GM18499 (cell line): ENCODE measurements around the gene JAGN1.
"Not testable (repeated sequence)": the region's sequence is repeated elsewhere in the genome, so short reads cannot be mapped to it uniquely, and the experiment has no call there.

Experiments used
- ATAC-seq: cut with Tn5 transposase; IDR thresholded peaks from one replicate; pipeline ENCODE4 v1.9.1; 2021; ENCODE audit warnings: moderate number of reproducible peaks; ENCODE audit not compliant: insufficient read depth, unreplicated experiment

The JAGN1 gene

DNA sequence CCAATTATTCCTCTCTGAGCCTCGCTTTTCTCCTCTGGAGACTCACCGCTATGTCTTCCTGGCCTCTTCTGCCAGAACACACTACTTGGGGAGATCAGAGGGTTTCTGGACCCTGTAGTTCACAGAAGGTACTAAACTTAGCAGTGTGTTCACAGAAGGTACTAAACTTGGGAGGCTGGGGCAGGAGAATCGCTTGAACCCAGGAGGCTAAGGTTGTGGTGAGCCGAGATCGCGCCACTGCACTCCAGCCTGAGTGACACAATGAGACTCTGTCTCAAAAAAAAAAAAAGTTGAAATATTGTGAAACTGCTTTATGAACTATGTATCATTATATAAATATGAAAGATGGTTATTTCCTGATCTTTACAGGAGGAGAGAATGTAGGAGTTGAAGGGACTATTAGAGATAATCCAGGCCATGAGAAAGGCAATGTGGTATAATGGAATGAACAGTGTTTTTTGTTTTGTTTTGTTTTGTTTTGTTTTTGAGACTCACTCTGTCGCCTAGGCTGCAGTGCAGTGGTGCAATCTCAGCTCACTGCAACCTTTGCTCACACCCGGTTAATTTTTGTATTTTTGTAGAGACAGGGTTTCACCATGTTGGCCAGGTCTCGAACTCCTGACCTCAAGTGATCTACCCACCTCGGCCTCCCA is 6.5 kb downstream of the JAGN1 start:
- not testable (repeated sequence) for ATAC-seq

DNA sequence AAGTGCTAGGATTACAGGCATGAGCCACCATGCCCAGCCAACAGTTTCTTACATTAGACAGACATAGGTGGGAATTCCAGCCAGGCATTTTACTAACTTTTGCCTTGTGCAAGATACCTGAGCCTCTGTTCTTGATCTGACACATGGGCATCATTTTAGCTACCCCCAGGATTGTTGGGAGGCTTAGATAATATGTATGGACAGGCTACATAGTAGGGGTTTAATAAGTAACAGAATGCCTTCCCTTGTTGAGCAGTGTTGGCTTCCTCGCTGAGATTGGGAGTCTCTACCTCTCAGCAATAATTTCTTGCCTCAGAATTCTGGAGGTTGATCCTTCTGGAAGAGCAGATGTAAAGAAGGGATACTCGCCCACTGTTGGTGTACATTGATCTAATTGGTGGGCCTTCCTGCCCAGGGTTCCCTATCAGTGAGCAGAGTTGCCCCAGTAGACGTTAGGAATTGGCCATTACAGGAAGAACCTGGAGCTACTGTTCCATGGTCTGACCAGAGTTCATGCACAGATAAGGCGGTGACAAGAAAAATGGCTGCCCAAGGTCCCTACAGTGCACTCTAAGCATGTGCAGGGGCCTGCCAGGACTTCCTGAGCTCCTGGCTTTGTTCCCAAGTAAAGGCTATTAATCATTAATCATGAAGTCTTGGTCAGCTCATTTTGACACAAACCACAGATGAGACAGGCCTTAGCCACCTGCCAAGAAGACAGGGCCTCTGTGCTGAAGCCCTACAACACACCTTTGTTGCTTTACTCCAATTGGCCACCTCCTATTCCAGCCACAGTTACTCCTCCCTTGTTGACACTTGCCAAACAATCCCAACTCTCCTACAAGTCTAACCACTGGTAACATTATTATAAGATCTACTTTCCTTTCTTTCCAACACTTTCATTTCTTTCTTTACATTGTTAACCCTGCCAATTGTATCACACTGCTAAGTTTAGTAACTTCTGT is 7.3 kb downstream of the JAGN1 start:
- ATAC-seq = no peak

DNA sequence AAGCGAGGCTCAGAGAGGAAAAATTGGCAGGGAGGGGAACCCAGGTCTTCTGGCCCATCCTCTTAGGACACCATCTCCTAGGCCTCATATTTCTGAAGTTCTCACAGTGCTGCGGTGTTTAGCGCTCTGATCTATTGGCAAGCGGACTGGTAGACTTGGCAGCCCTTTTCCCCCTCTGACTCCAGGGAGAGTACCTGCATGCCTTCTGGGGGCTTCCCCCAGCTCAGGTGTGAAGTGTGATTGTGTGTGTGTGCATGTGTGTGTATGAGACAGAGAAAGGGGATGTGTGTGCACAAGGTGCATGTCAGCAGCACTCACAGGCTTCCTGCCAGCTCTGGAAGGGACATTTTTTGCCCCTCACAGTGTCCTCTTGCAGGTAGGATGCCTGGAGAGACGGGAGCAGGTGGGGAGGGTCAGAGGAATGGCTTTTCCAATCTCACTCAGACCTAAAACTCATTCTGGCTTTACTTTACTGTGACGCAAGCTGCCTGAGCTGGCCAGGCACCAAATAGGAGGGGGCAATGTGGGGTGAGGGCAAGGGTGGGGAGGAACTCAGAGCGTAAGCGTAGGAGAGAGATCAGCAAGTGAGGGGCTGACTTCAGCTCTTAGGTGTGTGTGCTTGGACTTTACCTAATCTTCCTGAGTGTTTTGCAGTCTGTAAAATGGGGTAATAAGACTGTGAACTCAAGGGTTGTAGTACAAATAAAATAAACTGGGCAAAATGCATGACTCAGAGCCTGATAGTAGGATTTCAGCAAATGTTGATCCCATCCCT is 8.2 kb downstream of the JAGN1 start:
- no peak for ATAC-seq

DNA sequence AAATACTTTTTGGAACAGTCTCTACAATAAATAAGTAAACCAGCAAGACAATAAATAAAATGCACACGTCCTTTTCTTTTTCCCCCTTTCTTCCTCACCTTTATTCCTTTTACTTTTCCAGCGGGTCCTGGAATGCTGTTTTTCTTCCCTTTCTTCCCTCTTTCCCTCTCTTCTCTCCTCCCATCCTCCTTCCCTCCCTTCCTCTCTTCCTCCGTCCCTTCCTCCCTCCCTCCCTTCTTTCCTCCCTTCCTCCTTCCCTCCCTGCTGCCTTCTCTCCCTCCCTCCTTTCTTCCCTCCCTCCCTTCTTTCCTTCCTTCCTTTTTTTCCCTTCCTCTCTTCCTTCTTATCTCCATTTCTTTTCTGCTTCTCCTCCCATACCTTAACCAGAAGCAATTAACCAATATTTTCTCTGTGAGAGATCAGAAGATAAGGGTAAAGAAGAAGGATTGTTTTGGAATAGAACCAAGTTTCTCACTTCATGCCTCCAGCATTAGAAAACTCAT is 8.9 kb downstream of the JAGN1 start:
- ATAC-seq = no peak

DNA sequence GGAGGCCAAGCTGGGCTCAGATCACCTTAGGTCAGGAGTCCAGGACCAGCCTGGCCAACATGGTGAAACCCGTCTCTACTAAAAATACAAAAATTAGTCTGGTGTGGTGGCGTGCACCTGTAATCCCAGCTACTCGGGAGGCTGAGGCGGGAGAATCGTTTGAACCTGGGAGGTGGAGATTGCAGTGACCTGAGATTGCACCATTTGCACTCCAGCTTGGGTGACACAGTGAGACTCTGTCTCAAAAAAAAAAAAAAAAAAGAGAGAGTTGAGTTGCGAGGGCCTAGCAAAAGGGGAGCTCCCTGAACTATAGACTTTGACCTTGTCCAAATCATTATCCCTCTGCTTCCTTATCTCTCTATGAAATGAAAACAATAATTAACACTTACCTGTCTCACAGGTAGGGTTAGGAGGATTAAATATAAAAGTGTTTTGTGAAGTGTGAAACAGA is 10.6 kb downstream of the JAGN1 start:
- not testable (repeated sequence) for ATAC-seq

DNA sequence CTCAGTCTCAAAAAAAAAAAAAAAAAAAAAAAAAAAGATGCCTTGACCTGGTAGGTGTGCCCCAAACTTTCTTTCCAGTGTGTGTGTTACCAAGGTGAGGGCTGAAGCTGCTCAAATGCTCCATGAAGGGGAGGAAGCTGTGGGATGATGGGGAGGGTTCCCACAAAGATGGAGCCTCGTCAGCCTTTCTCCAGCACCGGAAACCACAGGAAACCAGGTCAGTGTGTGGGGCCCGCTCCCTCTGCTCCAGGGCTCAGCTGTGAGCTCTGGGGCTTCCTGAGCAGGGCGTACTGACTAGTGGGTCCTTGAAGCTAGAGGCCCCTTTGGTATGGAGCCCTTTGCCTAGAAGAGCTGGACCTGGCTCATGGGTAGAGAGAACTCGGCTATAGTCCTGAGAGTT is 11.6 kb downstream of the JAGN1 start:
- no peak for ATAC-seq

DNA sequence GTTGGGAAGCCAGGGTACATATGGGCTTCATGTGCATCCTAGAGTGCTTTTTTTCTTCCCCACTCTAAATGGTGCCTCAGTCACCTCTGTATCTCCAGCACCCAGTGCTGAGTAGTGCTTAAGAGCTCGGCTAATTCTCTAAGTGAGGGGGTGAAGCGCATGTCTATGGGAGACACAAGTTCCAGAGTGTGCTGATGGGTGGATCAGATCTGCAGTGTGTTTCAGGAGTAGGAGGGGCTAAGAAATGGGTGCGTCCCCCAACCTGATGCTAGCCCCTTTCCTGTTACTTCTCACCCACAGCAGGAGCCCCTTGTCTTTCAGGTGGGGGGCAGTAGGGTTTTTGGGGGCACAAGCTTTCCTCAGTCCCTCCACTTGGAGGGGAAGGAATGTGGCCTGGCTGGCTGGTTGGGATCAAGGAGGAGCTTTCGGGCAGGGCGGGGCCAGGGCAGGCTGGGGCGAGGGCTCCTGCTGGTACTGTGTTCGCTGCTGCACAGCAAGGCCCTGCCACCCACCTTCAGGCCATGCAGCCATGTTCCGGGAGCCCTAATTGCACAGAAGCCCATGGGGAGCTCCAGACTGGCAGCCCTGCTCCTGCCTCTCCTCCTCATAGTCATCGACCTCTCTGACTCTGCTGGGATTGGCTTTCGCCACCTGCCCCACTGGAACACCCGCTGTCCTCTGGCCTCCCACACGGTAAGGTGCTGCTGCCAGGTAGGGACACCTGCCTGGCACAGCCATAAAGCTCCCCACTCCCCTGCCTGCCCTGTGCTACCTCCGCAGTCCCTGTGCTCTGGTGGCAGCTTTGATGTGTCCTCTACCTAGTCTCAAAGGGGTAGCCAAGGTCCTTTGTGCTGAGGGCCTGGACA is 12.2 kb downstream of the JAGN1 start, which contains the start of gene IL17RE:
TSS of gene IL17RE (plus strand) at position 477 of the 866 bp plus-strand sequence. CDS start at position 562, 85 bp downstream.
- ATAC-seq = no peak

DNA sequence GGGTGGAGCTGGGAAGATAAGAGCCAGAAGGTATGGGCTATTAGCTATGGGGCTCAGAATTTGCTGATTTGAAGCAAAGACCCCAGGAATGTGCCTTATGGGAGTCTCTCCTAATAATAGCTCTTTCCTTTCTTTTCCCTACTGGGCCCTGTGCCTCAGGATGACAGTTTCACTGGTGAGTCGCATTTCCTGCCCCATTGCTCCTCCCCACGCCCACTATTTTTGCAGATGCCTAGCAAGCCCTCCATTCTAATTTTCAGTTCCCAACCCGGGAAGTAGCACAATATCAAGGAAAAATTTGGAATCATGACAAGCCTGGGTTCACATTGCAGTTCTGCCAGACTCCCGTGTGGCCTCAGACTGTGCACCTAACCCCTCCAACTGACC is 12.8 kb downstream of the JAGN1 start:
- no peak for ATAC-seq

DNA sequence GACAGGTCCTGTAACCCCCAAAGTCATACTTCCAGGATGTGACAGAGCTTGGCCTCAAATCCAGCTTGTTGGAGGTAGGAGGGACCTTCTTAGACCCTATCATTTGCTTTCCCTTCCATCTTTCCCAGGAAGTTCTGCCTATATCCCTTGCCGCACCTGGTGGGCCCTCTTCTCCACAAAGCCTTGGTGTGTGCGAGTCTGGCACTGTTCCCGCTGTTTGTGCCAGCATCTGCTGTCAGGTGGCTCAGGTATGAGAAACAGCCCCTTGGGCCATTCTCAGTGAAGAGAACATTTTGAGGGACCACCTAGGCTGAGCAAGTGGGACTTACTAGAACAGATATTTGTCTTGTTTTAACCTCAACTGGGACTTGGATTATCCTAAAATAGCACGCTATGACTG is 13.5 kb downstream of the JAGN1 start:
- no peak for ATAC-seq

DNA sequence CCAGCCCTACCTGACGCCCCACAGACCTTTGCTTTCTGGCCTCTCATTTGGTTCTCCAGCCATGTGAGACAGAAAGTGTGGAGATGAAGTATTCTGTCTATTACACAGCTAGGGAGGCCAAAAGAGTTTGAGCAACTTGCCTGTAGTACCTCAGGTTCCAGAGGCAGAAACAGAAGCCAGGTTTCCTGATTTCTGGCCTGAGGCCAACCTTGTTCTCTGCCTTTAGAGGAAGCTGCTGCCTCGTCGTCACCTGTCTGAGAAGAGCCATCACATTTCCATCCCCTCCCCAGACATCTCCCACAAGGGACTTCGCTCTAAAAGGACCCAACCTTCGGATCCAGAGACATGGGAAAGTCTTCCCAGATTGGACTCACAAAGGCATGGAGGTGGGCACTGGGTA is 16.1 kb downstream of the JAGN1 start:
- no peak for ATAC-seq

DNA sequence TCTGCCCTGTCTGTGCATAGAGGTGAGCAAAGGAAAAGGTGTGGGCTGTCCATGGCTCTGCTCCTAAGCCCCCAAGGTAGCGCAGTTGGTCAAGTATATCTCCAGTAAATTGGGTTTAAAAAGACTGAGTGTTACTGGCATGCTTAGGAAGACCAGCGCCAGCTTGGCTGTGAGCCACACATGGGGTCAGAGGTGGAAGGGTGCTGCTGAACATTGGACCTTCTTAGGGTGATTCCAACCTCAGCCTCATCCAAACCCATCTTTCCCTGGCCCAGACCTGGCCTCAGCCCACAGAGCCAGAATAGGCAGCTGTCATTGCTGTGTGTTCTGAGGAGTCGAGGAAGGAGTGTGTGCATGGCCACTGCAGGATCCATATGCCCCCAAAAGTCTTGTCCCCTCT is 17.9 kb downstream of the JAGN1 start:
- no peak for ATAC-seq

DNA sequence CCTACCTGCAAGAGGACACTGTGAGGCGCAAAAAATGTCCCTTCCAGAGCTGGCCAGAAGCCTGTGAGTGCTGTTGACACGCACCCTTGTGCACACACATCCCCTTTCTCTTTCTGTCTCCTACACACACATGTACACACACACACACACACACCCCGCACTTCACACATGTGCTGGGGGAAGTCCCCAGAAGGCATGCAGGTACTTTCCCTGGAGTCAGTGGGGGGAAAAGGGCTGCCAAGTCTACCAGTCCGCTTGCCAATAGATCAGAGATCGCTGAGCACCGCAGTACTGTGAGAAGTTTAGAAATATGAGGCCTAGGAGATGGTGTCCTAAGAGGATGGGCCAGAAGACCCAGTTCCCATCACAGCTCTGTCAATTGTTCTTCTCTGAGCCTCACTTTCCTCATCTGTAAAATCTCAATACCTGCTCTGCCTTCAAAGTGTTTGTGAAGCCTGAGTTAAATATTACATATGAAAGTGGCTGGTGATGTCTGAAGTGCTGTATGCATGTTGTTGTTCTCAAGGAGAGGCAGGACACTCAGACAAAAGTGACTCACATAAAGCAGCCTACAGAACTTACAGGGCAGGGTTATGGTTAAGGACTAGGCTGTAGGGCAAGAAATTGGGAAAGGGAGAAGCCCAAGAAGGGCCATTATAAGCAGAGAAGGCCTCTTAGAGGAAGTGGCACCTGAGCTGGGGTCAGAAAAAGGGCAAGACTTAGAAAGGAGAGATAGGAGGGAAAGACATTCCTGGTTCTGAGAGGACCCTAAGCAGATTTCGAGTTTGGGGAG is 19.0 kb downstream of the JAGN1 start:
- ATAC-seq = no peak

DNA sequence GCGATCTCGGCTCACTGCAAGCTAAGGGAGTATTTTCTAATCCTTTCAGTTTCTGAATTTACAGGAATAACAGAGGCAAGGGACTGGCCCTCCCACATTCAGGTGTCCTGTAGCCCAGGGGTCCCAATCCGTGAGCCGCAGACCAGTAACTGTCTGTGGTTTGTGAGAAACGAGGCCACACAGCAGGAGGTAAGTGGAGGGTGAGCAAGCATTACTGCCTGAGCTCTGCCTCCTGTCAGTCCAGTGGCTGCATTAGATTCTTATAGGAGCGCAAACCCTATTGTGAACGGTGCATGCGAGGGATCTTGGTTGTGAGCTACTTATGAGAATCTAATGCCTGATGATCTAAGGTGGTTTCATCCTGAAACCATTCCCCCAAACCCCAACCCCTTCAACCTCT is 21.5 kb downstream of the JAGN1 start:
- no peak for ATAC-seq

DNA sequence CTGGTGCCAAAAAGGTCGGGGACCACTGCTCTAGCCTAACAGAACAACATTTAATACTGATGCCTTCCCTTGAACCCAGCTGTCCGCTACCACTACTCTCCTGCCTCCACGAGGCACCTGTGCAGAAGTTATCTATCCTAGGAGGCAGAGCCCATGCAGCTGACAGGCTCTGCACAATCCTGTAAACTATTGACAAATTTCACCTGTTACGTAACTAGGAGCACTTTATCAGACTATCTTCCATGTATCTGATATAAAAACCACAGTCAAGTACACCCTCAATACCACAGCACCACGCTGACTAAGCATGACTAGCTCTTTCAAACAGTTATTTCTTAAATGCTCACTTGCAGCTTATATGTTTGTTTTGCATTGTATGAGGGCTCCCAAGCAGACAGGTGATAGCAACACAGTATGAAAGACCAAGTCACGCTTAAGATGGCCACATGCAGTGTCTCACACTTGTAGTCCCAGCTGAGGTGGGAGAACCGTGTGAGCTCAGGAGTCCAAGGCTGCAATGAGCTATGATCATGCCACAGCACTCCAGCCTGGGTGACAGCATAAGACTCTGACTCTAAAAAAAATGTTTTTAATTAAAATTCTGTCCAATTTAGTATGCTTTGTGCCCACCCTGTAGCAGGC is 22.0 kb downstream of the JAGN1 start:
- ATAC-seq = no peak

DNA sequence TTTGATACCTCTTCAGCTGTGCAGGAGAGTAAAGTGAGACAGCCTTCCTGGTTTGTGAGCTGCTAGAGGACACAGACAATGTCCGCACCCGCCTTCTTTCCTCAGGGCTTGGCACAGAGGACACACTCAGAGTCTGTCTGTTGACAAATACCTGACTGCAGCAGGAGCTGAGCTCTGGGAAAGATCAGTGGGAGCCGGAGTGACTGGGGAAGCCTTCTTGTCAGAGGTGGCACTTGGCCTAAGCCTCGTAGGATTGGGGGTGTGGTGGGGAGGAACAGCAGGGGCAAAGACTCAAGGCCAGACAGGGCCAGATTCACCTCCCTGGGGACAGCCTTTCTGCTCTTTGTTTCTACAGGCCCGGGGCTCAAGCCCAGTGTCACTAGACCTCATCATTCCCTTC is 23.2 kb downstream of the JAGN1 start:
- ATAC-seq = no peak

DNA sequence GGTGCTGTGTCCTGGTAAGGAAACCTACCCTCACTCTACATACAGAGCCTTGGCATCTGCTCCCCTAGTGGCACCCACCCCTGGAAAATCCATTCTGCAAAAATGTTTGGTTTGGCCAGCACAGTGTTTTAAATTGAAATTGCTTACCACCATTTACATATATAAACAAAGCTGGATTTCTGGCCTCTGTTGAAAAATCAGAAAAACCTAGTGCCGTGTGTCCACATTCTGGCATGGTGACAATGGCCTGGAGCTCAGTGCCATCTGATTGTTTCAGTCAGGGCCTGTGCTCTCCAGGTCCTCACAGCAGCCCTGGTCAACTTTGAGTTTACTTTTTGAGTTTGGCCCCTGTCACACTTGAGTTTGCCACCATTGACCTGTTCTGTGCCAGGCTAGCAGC is 23.6 kb downstream of the JAGN1 start:
- no peak for ATAC-seq

DNA sequence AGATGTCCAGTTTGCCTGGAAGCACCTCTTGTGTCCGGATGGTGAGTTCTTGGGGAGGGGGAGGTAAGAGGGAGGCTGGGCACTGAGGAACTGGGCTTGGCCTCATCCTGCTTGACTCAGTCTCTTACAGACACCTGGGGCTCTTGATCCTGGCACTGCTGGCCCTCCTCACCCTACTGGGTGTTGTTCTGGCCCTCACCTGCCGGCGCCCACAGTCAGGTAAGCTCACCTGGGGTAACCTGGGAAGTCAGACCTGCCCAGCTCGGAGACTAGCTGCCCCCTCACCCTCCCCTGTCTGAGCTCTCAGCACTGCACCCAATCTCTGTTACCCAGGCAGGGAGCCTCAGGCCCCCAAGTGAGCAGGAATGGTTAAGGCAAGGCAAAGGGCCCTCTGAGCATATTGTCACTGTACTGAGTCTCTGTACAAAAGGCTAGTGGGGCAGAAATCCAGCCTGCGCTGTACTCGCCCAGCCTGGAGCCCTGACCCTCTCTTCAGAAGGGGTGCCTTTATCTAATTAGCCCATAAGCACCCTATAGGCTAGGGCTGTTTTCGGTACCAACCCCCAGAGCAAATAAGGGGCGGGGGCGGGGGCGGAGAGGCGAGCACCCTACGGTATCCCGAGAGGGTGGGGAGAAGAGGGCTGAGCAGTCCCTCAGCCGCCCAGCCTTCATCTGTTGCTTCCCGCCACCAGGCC is 24.3 kb downstream of the JAGN1 start:
- ATAC-seq = no peak
